ENCODE data around the gene CDH4. TPM values are rescaled to one million over a fixed set of nuclear protein-coding genes. Genes with fewer than 3 reads are reported as not detected.

CDH4 gene
- total and polyA plus RNA-seq, 2 donors (not counting 3 experiments of a cell fraction or from before 2014, with no cell fraction given): 0.17 to 0.51 TPM

GRCh38 chr20:61649860-61650162 lies 397.8 kb downstream of the CDH4 start:
- Histone ChIP-seq H3K27me3 (ENCODE audit: control insufficient read depth in 2 of 2, insufficient read depth in 2 of 2, low read length in 2 of 2) (no peaks in the 10 kb centered on the region), H4K20me1 (replicated peaks; ENCODE audit: control insufficient read depth, extremely low read depth, insufficient read depth, low read length) (no peaks in the 10 kb centered on the region), H3K9ac (replicated peaks; ENCODE audit: extremely low read depth, insufficient read depth, low read length) (no peak overlapping the region), H3K4me2 (ENCODE audit: insufficient read depth, low read length) (no peak overlapping the region), H3K4me3 (replicated peaks in 1 of 3; ENCODE audit: insufficient read depth in 1 of 3, low read depth in 1 of 3, low read length in 3 of 3) (no peak overlapping the region), H3K36me3 (ENCODE audit: control insufficient read depth in 2 of 2, extremely low read depth in 1 of 2, insufficient read depth in 2 of 2, low read length in 2 of 2) (no peaks in the 10 kb centered on the region), H3K4me1 (ENCODE audit: control insufficient read depth, extremely low read depth, insufficient read depth, low read length) (no peaks in the 10 kb centered on the region), H3K9me1 (replicated peaks; ENCODE audit: control insufficient read depth, extremely low read depth, insufficient read depth, low read length) (no peaks in the 10 kb centered on the region), H3K27ac (ENCODE audit: insufficient read depth, low read depth, low read length) (no peak overlapping the region), H2AFZ (ENCODE audit: low read depth, low read length) (no peak overlapping the region), H3K79me2 (ENCODE audit: control insufficient read depth, insufficient read depth, low read length) (no peaks in the 10 kb centered on the region), H3K9me3 (replicated peaks; ENCODE audit: control insufficient read depth, insufficient read depth, low read length) (no peaks in the 10 kb centered on the region)
- no TSS peak for BruUV-seq (replicated peaks)
- dilution Hi-C loops (cut with MboI; ENCODE audit: extremely low pct_ligation_motif_present, low sequenced_read_pairs): no loop called here
- POLR2A ChIA-PET: no interaction called here
- CTCF ChIA-PET: no interaction called here
- intact Hi-C loops (cut with micrococcal nuclease): no loop called here
- FAIRE-seq: no peak
- TF ChIP-seq CTCF (IDR thresholded peaks at IDR 0.05; ENCODE audit: extremely low read depth in 1 of 2, insufficient read depth in 1 of 2, low read depth in 1 of 2, low read length in 2 of 2) (no peak), GATA2 (IDR thresholded peaks at IDR 0.05; ENCODE audit: insufficient read depth, insufficient read length, low read depth, low read length) (no peak)
- no peak for DNase-seq (ENCODE audit: low read depth, low spot score)

- Histone ChIP-seq H3K27me3 (ENCODE audit: control insufficient read depth in 2 of 2, insufficient read depth in 2 of 2, low read length in 2 of 2) (no peaks in the 10 kb centered on the region), H3K9ac (replicated peaks; ENCODE audit: extremely low read depth, insufficient read depth, low read length) (no peak overlapping the region), H3K9me1 (replicated peaks; ENCODE audit: control insufficient read depth, extremely low read depth, insufficient read depth, low read length) (no peaks in the 10 kb centered on the region), H3K9me3 (replicated peaks; ENCODE audit: control insufficient read depth, insufficient read depth, low read length) (no peaks in the 10 kb centered on the region), H4K20me1 (replicated peaks; ENCODE audit: control insufficient read depth, extremely low read depth, insufficient read depth, low read length) (no peaks in the 10 kb centered on the region), H3K4me3 (replicated peaks in 1 of 3; ENCODE audit: insufficient read depth in 1 of 3, low read depth in 1 of 3, low read length in 3 of 3) (no peak overlapping the region), H3K27ac (ENCODE audit: insufficient read depth, low read depth, low read length) (no peak overlapping the region), H3K79me2 (ENCODE audit: control insufficient read depth, insufficient read depth, low read length) (no peaks in the 10 kb centered on the region), H3K4me2 (ENCODE audit: insufficient read depth, low read length) (no peak overlapping the region), H3K4me1 (ENCODE audit: control insufficient read depth, extremely low read depth, insufficient read depth, low read length) (no peaks in the 10 kb centered on the region), H3K36me3 (ENCODE audit: control insufficient read depth in 2 of 2, extremely low read depth in 1 of 2, insufficient read depth in 2 of 2, low read length in 2 of 2) (no peaks in the 10 kb centered on the region), H2AFZ (ENCODE audit: low read depth, low read length) (no peak overlapping the region)
- BruUV-seq (replicated peaks): no TSS peak
- no peak for DNase-seq (ENCODE audit: low read depth, low spot score)
- intact Hi-C loops (cut with micrococcal nuclease): no loop called here
- ChIA-PET CTCF (no interaction called here), POLR2A (no interaction called here)
- dilution Hi-C loops (cut with MboI; ENCODE audit: extremely low pct_ligation_motif_present, low sequenced_read_pairs): no loop called here
- no peak for FAIRE-seq
- no peak for TF ChIP-seq POLR2A (IDR thresholded peaks at IDR 0.05; ENCODE audit: low read depth, low read length)
- TF ChIP-seq EZH2 (IDR thresholded peaks at IDR 0.05; ENCODE audit: borderline replicate concordance, low read depth, low read length, severe bottlenecking): no peak
Observed at GRCh38 chr20:61650912-61651733, 399.1 kb downstream of the CDH4 start.

All from endothelial cell of umbilical vein (primary cell).